HG03060 (cell line): ENCODE results near the gene MYO15A.

Source experiments
- ATAC-seq: cut with Tn5 transposase; IDR thresholded peaks from one replicate; pipeline ENCODE4 v1.9.1; 2021; ENCODE audit warnings: low read depth, moderate number of reproducible peaks; ENCODE audit not compliant: unreplicated experiment

Gene MYO15A

GRCh38 chr17:18122990-18123753, 14.6 kb downstream of the MYO15A start:
- ATAC-seq: no peak

- ATAC-seq: no peak
Measured at GRCh38 chr17:18124345-18125126, 16.0 kb downstream of the MYO15A start.

GRCh38 chr17:18129041-18129502, 20.5 kb downstream of the MYO15A start:
- no peak for ATAC-seq

GRCh38 chr17:18132711-18133110, 24.2 kb downstream of the MYO15A start:
- no peak for ATAC-seq

- no peak for ATAC-seq
Measured at GRCh38 chr17:18136357-18136756, 27.8 kb downstream of the MYO15A start.

- no peak for ATAC-seq
Measured at GRCh38 chr17:18138065-18138749, 29.7 kb downstream of the MYO15A start.

- no peak for ATAC-seq
Measured at GRCh38 chr17:18139092-18139491, 30.5 kb downstream of the MYO15A start.

- ATAC-seq: no peak
Measured at GRCh38 chr17:18139498-18139897, 30.9 kb downstream of the MYO15A start.

- ATAC-seq: no peak
Measured at GRCh38 chr17:18139949-18140348, 31.4 kb downstream of the MYO15A start.

GRCh38 chr17:18140648-18141047, 32.1 kb downstream of the MYO15A start:
- ATAC-seq: no peak

- ATAC-seq: no peak
Measured at GRCh38 chr17:18141210-18141803, 32.8 kb downstream of the MYO15A start.

GRCh38 chr17:18142417-18142816, 33.9 kb downstream of the MYO15A start:
- no peak for ATAC-seq

- no peak for ATAC-seq
Measured at GRCh38 chr17:18143044-18143936, 34.7 kb downstream of the MYO15A start.

- ATAC-seq: no peak
Measured at GRCh38 chr17:18144261-18144660, 35.7 kb downstream of the MYO15A start.

GRCh38 chr17:18144855-18145254, 36.3 kb downstream of the MYO15A start:
- ATAC-seq: no peak

GRCh38 chr17:18145811-18146210, 37.3 kb downstream of the MYO15A start:
- ATAC-seq: no peak

- no peak for ATAC-seq
Measured at GRCh38 chr17:18146259-18146658, 37.7 kb downstream of the MYO15A start.

- ATAC-seq: no peak
Measured at GRCh38 chr17:18146980-18147379, 38.4 kb downstream of the MYO15A start.

- ATAC-seq: no peak
Measured at GRCh38 chr17:18148586-18148985, 40.0 kb downstream of the MYO15A start.

GRCh38 chr17:18151290-18151689, 42.7 kb downstream of the MYO15A start:
- no peak for ATAC-seq
